DND-41 (cell line): Measurements from ENCODE around the gene GPC6.

Experiments used
- CTCF ChIP-seq: IDR thresholded peaks from 2 replicates; pipeline ENCODE4 v1.5.1; 2012; ENCODE audit warnings: borderline replicate concordance, low read length, moderate library complexity, mild to moderate bottlenecking; ENCODE audit not compliant: poor library complexity, severe bottlenecking; ENCODE audit errors: extremely low read depth
- EZH2 ChIP-seq: IDR thresholded peaks from 3 replicates; pipeline ENCODE4 v1.6.1; 2012; ENCODE audit warnings: borderline replicate concordance, low read depth, mild to moderate bottlenecking, moderate library complexity, low read length, inconsistent platforms; ENCODE audit not compliant: severe bottlenecking

- TF ChIP-seq CTCF (no peak), EZH2 (no peak)
Measured at GRCh38 chr13:94198681-94199080, 972.1 kb downstream of the GPC6 start.
